GM12872 (cell line): ENCODE data around the gene LRP1.

Experiments
- TF ChIP-seq, protein P1 (sequence below): IDR thresholded peaks from 3 replicates; pipeline ENCODE4 v1.5.1; 2011; ENCODE audit warnings: low read depth, mild to moderate bottlenecking, low read length, moderate library complexity; ENCODE audit not compliant: insufficient read depth

The LRP1 gene

DNA sequence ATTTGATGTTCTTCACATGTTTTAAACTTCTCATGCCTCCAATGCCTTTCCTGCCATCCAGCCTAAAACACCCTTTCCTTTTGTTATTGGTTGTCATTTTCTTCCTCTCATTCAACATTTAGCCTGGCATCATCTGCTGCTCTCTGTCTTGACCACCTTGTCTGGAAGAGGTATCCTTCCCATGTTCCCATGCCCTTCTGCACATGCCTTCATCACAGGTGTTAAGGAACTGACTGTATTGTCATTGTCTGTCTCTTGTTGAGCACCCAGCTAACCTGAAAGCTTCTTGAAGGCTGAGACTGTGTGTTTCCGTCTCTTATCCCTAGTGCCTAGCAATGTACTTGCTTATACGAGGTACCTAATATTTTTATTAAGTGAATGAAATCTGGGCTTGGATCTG is 4.5 kb upstream of the LRP1 start:
- TF ChIP-seq, protein P1, sequence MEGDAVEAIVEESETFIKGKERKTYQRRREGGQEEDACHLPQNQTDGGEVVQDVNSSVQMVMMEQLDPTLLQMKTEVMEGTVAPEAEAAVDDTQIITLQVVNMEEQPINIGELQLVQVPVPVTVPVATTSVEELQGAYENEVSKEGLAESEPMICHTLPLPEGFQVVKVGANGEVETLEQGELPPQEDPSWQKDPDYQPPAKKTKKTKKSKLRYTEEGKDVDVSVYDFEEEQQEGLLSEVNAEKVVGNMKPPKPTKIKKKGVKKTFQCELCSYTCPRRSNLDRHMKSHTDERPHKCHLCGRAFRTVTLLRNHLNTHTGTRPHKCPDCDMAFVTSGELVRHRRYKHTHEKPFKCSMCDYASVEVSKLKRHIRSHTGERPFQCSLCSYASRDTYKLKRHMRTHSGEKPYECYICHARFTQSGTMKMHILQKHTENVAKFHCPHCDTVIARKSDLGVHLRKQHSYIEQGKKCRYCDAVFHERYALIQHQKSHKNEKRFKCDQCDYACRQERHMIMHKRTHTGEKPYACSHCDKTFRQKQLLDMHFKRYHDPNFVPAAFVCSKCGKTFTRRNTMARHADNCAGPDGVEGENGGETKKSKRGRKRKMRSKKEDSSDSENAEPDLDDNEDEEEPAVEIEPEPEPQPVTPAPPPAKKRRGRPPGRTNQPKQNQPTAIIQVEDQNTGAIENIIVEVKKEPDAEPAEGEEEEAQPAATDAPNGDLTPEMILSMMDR: no peak

DNA sequence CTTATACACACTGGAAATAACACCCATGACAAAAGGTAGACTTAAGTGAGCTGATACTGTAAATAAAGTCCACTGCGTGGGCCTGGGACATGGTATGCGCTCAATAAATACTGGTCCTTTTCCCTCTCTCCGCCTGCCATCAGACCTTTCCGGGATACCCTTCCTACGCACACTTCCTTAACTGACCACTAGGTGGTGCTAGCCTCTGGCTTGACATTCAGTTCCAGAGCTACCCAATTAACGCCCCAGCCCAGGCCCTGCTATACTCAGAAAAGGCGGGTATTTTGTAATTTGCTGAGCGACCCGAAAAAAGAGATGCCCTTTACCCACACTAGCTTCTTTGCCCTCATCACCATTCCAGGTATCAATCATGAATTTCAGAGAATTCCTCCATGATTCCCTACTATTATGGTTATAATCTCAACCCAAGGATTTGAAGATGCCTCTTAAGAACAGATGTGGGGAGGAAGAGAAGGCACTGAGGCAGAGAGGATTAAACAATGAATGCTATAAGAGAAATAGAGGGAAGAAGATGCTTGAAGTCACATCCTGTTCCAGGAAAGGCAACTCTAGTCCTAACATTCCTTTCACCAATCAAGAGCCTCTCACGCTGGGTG is 3.9 kb upstream of the LRP1 start:
- TF ChIP-seq, protein P1: peak; percentile 96

- TF ChIP-seq, protein P1: no peak
Measured at GRCh38 chr12:57126061-57126460, 2.2 kb upstream of the LRP1 start.

GRCh38 chr12:57126561-57126960 is 1.7 kb upstream of the LRP1 start:
- TF ChIP-seq, protein P1: no peak

- TF ChIP-seq, protein P1: peak; percentile 44; the same call in 2 of the 3 replicates
Measured at GRCh38 chr12:57127101-57127725, 1.1 kb upstream of the LRP1 start.

- TF ChIP-seq, protein P1: no peak
Measured at GRCh38 chr12:57128519-57129247, 400 bp downstream of the LRP1 start.

DNA sequence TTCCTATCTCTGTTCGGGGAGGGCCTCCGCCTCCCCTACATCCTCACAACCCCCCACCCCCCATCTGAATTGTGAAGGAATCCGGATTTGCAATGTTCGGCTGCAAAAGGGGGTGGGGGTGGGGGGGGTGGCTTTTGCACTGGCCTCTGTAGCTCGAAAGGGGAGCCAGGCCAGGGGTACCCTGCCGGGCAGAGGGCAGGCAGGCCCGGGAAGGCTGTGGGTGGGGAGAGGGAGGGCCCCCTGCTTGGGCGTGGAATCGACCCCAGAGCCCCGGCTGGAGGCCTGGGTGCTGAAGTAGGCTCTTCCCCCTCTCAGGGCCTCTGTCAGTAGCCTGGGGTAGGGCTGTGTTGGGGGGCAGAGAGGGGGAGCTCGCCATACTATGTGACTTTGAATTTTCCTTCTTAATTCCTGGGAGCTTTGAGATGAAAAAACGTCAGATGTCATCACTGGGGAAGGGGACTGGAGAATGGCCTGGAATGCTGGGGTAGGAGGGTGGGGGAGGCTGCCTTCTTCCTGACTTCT is 1.1 kb downstream of the LRP1 start:
- TF ChIP-seq, protein P1: no peak
